ENCODE results near the gene FHAD1. TPM values are rescaled to one million over a fixed set of nuclear protein-coding genes. Genes with fewer than 3 reads are reported as not detected.

Gene FHAD1
- total RNA-seq, 2 donors from 2014 or later: 4.4 TPM; not detected in 1

- Histone ChIP-seq H3K36me3 (no peaks in the 10 kb centered on the region), H3K27me3 (replicated peaks; ENCODE audit: insufficient read depth) (peaks cover 4% of the 10 kb centered on the region), H3K9me3 (no peaks in the 10 kb centered on the region), H3K27ac (no peak overlapping the region), H3K4me3 (no peak overlapping the region), H3K4me1 (ENCODE audit: control insufficient read depth in 1 of 2, low read depth in 2 of 2) (no peaks in the 10 kb centered on the region)
- no peak for TF ChIP-seq CTCF (IDR thresholded peaks at IDR 0.05)
- DNase-seq (ENCODE audit: low spot score) (no peak), ATAC-seq (ENCODE audit: insufficient number of reproducible peaks, low FRiP score, low read depth) (no peak)
Observed at GRCh38 chr1:15273274-15273673, 26.3 kb downstream of the FHAD1 start.

GRCh38 chr1:15275921-15276683 lies 29.1 kb downstream of the FHAD1 start:
- no peak for DNase-seq (ENCODE audit: low spot score)

GRCh38 chr1:15276691-15277446 lies 29.8 kb downstream of the FHAD1 start:
- Histone ChIP-seq H3K36me3 (no peaks in the 10 kb centered on the region), H3K27me3 (replicated peaks; ENCODE audit: insufficient read depth) (peaks cover 4% of the 10 kb centered on the region), H3K4me1 (ENCODE audit: control insufficient read depth in 1 of 2, low read depth in 2 of 2) (no peaks in the 10 kb centered on the region), H3K9me3 (no peaks in the 10 kb centered on the region), H3K27ac (no peak overlapping the region), H3K4me3 (no peak overlapping the region)
- no peak for ATAC-seq (ENCODE audit: insufficient number of reproducible peaks, low FRiP score, low read depth)
- no peak for DNase-seq (ENCODE audit: low spot score)
- no peak for TF ChIP-seq CTCF (IDR thresholded peaks at IDR 0.05)

More at GRCh38 chr1:15275921-15276683, 29.1 kb downstream of the FHAD1 start:
- no peak overlapping the region for H3K4me3 ChIP-seq
- no peak for ATAC-seq (ENCODE audit: insufficient number of reproducible peaks, low FRiP score, low read depth)
- no peaks in the 10 kb centered on the region for H3K36me3 ChIP-seq
- TF ChIP-seq CTCF (IDR thresholded peaks at IDR 0.05): no peak
- H3K9me3 ChIP-seq: no peaks in the 10 kb centered on the region
- H3K27me3 ChIP-seq (replicated peaks; ENCODE audit: insufficient read depth): peaks cover 4% of the 10 kb centered on the region
- H3K4me1 ChIP-seq (ENCODE audit: control insufficient read depth in 1 of 2, low read depth in 2 of 2): no peaks in the 10 kb centered on the region
- H3K27ac ChIP-seq: no peak overlapping the region

GRCh38 chr1:15277447-15277838 lies 30.4 kb downstream of the FHAD1 start:
- no peak for TF ChIP-seq CTCF (IDR thresholded peaks at IDR 0.05)
- DNase-seq (ENCODE audit: low spot score): no peak
- H3K27ac ChIP-seq: no peak overlapping the region

GRCh38 chr1:15277933-15278332 lies 30.9 kb downstream of the FHAD1 start:
- H3K9me3 ChIP-seq: no peaks in the 10 kb centered on the region
- no peak for ATAC-seq (ENCODE audit: insufficient number of reproducible peaks, low FRiP score, low read depth)
- H3K4me3 ChIP-seq: no peak overlapping the region
- H3K27me3 ChIP-seq (replicated peaks; ENCODE audit: insufficient read depth): peaks cover 4% of the 10 kb centered on the region
- peaks cover 0 to 2% of the 10 kb centered on the region in 2 donors for H3K4me1 ChIP-seq (ENCODE audit: control insufficient read depth in 1 of 2, low read depth in 2 of 2)
- H3K27ac ChIP-seq: no peak overlapping the region
- no peak for DNase-seq (ENCODE audit: low spot score)
- TF ChIP-seq CTCF (IDR thresholded peaks at IDR 0.05): no peak
- H3K36me3 ChIP-seq: no peaks in the 10 kb centered on the region

More at GRCh38 chr1:15277447-15277838, 30.4 kb downstream of the FHAD1 start:
- Histone ChIP-seq H3K4me1 (ENCODE audit: control insufficient read depth in 1 of 2, low read depth in 2 of 2) (no peaks in the 10 kb centered on the region), H3K9me3 (no peaks in the 10 kb centered on the region), H3K27me3 (replicated peaks; ENCODE audit: insufficient read depth) (peaks cover 4% of the 10 kb centered on the region), H3K4me3 (no peak overlapping the region), H3K36me3 (no peaks in the 10 kb centered on the region)
- ATAC-seq (ENCODE audit: insufficient number of reproducible peaks, low FRiP score, low read depth): no peak
